ENCODE measurements around the gene SH3RF3. TPM values are rescaled to one million over a fixed set of nuclear protein-coding genes. Genes with fewer than 3 reads are reported as not detected.

SH3RF3 gene
- total and polyA plus RNA-seq, 2 of the 13 experiments (the other 11 are each of a cell fraction or from before 2014, with no cell fraction given) = 0.04 TPM; not detected in 1

DNA sequence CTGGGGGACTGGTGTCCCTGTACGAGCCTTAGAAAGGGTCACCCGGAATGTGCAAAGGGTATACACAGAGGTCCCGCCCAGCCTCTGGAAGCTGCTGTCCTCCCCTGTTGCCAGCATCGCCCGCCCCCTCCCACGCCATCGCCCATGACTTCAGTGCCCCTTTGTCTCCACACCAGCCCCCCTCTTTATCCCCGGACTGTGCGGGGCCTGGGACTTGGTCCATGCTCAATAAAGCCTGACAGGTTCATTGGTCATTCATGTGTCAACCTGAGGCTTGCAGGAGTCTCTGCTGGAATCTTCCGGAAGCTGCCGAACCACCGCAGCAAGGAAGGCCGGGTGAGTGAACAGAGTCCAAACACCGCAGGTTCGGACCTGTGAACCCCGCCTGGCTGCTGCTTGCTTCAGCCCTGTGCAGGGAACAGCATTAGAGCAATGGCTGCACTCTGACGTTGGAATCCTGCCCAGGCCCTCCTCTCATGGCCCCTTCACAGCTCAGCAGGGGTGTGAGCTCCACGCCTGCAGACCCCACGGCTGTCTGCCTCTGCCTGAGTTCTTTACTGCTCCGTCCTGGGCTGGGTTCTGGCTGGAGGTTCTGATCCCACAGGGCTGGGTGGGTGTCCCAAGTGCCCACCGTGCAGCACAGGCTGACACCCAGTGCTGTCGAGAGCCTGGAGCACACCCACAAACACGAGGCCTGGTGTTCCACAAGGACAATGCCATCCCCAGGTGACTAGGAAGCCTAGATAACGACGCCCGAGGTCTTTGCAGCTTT is 388.3 kb downstream of the SH3RF3 start (continued):
- TF ChIP-seq, protein P1, sequence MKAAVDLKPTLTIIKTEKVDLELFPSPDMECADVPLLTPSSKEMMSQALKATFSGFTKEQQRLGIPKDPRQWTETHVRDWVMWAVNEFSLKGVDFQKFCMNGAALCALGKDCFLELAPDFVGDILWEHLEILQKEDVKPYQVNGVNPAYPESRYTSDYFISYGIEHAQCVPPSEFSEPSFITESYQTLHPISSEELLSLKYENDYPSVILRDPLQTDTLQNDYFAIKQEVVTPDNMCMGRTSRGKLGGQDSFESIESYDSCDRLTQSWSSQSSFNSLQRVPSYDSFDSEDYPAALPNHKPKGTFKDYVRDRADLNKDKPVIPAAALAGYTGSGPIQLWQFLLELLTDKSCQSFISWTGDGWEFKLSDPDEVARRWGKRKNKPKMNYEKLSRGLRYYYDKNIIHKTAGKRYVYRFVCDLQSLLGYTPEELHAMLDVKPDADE (CRISPR knock-in tag; IDR thresholded peaks at IDR 0.05) = peak; percentile 82
- no peak for TF ChIP-seq ZNF550 (CRISPR knock-in tag; IDR thresholded peaks at IDR 0.05; ENCODE audit: borderline replicate concordance)
- peak; percentile 75 for TF ChIP-seq MEIS2 (CRISPR knock-in tag; IDR thresholded peaks at IDR 0.05)
- TF ChIP-seq RFX3 (CRISPR knock-in tag; IDR thresholded peaks at IDR 0.05) = no peak
- TF ChIP-seq ZNF44 (CRISPR knock-in tag; IDR thresholded peaks at IDR 0.05) = no peak
- no peak for TF ChIP-seq HNRNPUL1 (IDR thresholded peaks at IDR 0.05; ENCODE audit: low read depth, low read length)
- TF ChIP-seq, protein P2, sequence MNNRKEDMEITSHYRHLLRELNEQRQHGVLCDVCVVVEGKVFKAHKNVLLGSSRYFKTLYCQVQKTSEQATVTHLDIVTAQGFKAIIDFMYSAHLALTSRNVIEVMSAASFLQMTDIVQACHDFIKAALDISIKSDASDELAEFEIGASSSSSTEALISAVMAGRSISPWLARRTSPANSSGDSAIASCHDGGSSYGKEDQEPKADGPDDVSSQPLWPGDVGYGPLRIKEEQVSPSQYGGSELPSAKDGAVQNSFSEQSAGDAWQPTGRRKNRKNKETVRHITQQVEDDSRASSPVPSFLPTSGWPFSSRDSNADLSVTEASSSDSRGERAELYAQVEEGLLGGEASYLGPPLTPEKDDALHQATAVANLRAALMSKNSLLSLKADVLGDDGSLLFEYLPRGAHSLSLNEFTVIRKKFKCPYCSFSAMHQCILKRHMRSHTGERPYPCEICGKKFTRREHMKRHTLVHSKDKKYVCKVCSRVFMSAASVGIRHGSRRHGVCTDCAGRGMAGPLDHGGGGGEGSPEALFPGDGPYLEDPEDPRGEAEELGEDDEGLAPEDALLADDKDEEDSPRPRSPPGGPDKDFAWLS (CRISPR knock-in tag; IDR thresholded peaks at IDR 0.05; ENCODE audit: borderline replicate concordance) = no peak
- TF ChIP-seq ZNF749 (CRISPR knock-in tag; IDR thresholded peaks at IDR 0.05; ENCODE audit: borderline replicate concordance) = no peak; the same call in 1 of the 2 replicates
- no peak for TF ChIP-seq FLYWCH1 (CRISPR knock-in tag; IDR thresholded peaks at IDR 0.05)
- peak; percentile 80; the same call in 1 of the 2 replicates for TF ChIP-seq SMAD1 (CRISPR knock-in tag; IDR thresholded peaks at IDR 0.05; ENCODE audit: borderline replicate concordance, low read depth)
- TF ChIP-seq, protein P3, sequence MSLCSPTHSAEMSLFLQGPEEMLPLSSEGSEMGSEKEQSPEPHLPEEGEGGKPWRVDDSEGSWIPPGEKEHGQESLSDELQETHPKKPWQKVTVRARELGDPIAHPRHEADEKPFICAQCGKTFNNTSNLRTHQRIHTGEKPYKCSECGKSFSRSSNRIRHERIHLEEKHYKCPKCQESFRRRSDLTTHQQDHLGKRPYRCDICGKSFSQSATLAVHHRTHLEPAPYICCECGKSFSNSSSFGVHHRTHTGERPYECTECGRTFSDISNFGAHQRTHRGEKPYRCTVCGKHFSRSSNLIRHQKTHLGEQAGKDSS (CRISPR knock-in tag; IDR thresholded peaks at IDR 0.05; ENCODE audit: borderline replicate concordance, low read depth) = peak; percentile 48
- TF ChIP-seq ZKSCAN1 (IDR thresholded peaks at IDR 0.05; ENCODE audit: low read length) = no peak
- TF ChIP-seq GFI1 (CRISPR knock-in tag; IDR thresholded peaks at IDR 0.05; ENCODE audit: borderline replicate concordance) = peak; percentile 43; the same call in 1 of the 2 replicates
- TF ChIP-seq, protein P4, sequence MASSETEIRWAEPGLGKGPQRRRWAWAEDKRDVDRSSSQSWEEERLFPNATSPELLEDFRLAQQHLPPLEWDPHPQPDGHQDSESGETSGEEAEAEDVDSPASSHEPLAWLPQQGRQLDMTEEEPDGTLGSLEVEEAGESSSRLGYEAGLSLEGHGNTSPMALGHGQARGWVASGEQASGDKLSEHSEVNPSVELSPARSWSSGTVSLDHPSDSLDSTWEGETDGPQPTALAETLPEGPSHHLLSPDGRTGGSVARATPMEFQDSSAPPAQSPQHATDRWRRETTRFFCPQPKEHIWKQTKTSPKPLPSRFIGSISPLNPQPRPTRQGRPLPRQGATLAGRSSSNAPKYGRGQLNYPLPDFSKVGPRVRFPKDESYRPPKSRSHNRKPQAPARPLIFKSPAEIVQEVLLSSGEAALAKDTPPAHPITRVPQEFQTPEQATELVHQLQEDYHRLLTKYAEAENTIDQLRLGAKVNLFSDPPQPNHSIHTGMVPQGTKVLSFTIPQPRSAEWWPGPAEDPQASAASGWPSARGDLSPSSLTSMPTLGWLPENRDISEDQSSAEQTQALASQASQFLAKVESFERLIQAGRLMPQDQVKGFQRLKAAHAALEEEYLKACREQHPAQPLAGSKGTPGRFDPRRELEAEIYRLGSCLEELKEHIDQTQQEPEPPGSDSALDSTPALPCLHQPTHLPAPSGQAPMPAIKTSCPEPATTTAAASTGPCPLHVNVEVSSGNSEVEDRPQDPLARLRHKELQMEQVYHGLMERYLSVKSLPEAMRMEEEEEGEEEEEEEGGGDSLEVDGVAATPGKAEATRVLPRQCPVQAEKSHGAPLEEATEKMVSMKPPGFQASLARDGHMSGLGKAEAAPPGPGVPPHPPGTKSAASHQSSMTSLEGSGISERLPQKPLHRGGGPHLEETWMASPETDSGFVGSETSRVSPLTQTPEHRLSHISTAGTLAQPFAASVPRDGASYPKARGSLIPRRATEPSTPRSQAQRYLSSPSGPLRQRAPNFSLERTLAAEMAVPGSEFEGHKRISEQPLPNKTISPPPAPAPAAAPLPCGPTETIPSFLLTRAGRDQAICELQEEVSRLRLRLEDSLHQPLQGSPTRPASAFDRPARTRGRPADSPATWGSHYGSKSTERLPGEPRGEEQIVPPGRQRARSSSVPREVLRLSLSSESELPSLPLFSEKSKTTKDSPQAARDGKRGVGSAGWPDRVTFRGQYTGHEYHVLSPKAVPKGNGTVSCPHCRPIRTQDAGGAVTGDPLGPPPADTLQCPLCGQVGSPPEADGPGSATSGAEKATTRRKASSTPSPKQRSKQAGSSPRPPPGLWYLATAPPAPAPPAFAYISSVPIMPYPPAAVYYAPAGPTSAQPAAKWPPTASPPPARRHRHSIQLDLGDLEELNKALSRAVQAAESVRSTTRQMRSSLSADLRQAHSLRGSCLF (CRISPR knock-in tag; IDR thresholded peaks at IDR 0.05; ENCODE audit: borderline replicate concordance) = no peak
- peak; percentile 30; the same call in 1 of the 2 replicates for TF ChIP-seq ZFP41 (CRISPR knock-in tag; IDR thresholded peaks at IDR 0.05; ENCODE audit: borderline replicate concordance)
- no peak for TF ChIP-seq NFIC (IDR thresholded peaks at IDR 0.05; ENCODE audit: low read length)
- TF ChIP-seq RAD51 (IDR thresholded peaks at IDR 0.05; ENCODE audit: borderline replicate concordance) = no peak
- TF ChIP-seq, protein P5, sequence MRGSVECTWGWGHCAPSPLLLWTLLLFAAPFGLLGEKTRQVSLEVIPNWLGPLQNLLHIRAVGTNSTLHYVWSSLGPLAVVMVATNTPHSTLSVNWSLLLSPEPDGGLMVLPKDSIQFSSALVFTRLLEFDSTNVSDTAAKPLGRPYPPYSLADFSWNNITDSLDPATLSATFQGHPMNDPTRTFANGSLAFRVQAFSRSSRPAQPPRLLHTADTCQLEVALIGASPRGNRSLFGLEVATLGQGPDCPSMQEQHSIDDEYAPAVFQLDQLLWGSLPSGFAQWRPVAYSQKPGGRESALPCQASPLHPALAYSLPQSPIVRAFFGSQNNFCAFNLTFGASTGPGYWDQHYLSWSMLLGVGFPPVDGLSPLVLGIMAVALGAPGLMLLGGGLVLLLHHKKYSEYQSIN (CRISPR knock-in tag; IDR thresholded peaks at IDR 0.05; ENCODE audit: borderline replicate concordance) = no peak
- TF ChIP-seq ZNF775 (CRISPR knock-in tag; IDR thresholded peaks at IDR 0.05; ENCODE audit: borderline replicate concordance) = no peak
